Sigmoid colon (tissue), 3 donors: ENCODE measurements around the gene OCEL1.

ENCODE experiments used
- CTCF ChIP-seq, 4 experiments: fragments of 450-650 bp in 3 of 4; fragments of 200-600 bp in 1 of 4; IDR thresholded peaks; one replicate each; pipeline ENCODE4 v1.5.1; 2016 to 2019; ENCODE audit warnings: antibody characterized with exemption in 4 of 4, mild to moderate bottlenecking in 3 of 4, moderate library complexity in 2 of 4
- POLR2A ChIP-seq, 2 donors: fragments of 450-650 bp; IDR thresholded peaks; one replicate each; pipeline ENCODE4 v1.6.1; 2016; ENCODE audit warnings: antibody characterized with exemption in 2 of 2, mild to moderate bottlenecking in 2 of 2, moderate library complexity in 2 of 2

GRCh38 chr19:17245535-17245984, 19.5 kb downstream of the OCEL1 start, which contains the start of gene NR2F6:
- TF ChIP-seq CTCF (IDR thresholded peaks at IDR 0.05) (no peak), POLR2A (IDR thresholded peaks at IDR 0.05) (no peak)
